HepG2 (cell line): ENCODE data around the gene MPZL3. TPM values are rescaled to one million over a fixed set of nuclear protein-coding genes. Genes with fewer than 3 reads are reported as not detected.
"Not testable (repeated sequence)": the region's sequence is repeated elsewhere in the genome, so short reads cannot be mapped to it uniquely, and the experiment has no call there.

Source experiments
- ATAC-seq: fragments of 200-7000 bp; cut with Tn5 transposase; 3 replicates; pipeline ENCODE4 v1.9.1; 2020; ENCODE audit warnings: mild to moderate bottlenecking, moderate library complexity
- BruUV-seq: library from RNA; stranded (reverse); fragments of 400-500 nt; replicated peaks from 2 replicates; lab custom pipeline; 2021; lab: Mats Ljungman, UMichigan
- CTCF ChIA-PET: fragments of 300-600 bp; formaldehyde crosslinking; extraction: SDS; loops from one replicate; lab custom pipeline; 2021; ENCODE audit warnings: low total read pairs, inconsistent platforms, low intra/inter-chr PET ratio; lab: Yijun Ruan, JAX
- POLR2A ChIA-PET: fragments of 350-600 bp; sonication (Branson Sonifier 250); formaldehyde crosslinking; loops from one replicate; lab custom pipeline; 2020; ENCODE audit warnings: antibody characterized with exemption, inconsistent platforms; lab: Yijun Ruan, JAX
- DNase-seq: peaks from one replicate; pipeline ENCODE4 v3.0.0-alpha.2; 2015; ENCODE audit warnings: low spot score
- FAIRE-seq: peaks from 3 replicates; lab custom pipeline; 2011; peaks lifted over from hg19 to GRCh38; lab: Jason Lieb, UNC
- H2AFZ ChIP-seq: one replicate; pipeline ENCODE4 v1.6.1; 2011; ENCODE audit warnings: low read length, inconsistent platforms
- H3K27ac ChIP-seq: fragments of 300-600 bp; 3 replicates; pipeline ENCODE4 v1.8.0; 2011; ENCODE audit warnings: mixed run types, mild to moderate bottlenecking, mixed read lengths, low read length, inconsistent platforms; ENCODE audit not compliant: insufficient read depth; ENCODE audit errors: extremely low read length
- H3K27me3 ChIP-seq, 2 experiments: fragments of 200-600 bp in 1 of 2; 2 replicates in 1 of 2; 3 replicates in 1 of 2; pipeline versions ENCODE4 v1.6.0 to v1.8.0; 2011; ENCODE audit warnings: low read length in 2 of 2, mild to moderate bottlenecking in 2 of 2, moderate library complexity in 2 of 2, inconsistent platforms in 1 of 2; ENCODE audit not compliant: insufficient read depth in 2 of 2, control insufficient read depth in 1 of 2
- H3K36me3 ChIP-seq, 2 experiments: fragments of 200-600 bp in 1 of 2; replicated peaks in 1 of 2; 2 replicates in 1 of 2; 3 replicates in 1 of 2; pipeline versions ENCODE4 v1.5.1 to v1.8.0; 2011; ENCODE audit warnings: low read length in 2 of 2, inconsistent platforms in 1 of 2; ENCODE audit not compliant: insufficient read depth in 2 of 2, control insufficient read depth in 1 of 2
- H3K4me1 ChIP-seq: 2 replicates; pipeline ENCODE4 v1.5.1; 2012; ENCODE audit warnings: low read length, inconsistent platforms; ENCODE audit not compliant: insufficient read depth
- H3K4me2 ChIP-seq: 2 replicates; pipeline ENCODE4 v1.6.0; 2011; ENCODE audit warnings: low read depth, low read length, inconsistent platforms
- H3K4me3 ChIP-seq, 3 experiments: fragments of 200-600 bp in 1 of 3; sonication (generic), shearing (Covaris generic) in 1 of 3; replicated peaks in 1 of 3; 2 replicates each; pipeline ENCODE4 v1.5.1; 2011 to 2016; ENCODE audit warnings: low read length in 3 of 3, inconsistent platforms in 2 of 3, low read depth in 2 of 3, mild to moderate bottlenecking in 2 of 3, control low read depth in 1 of 3, mixed read lengths in 1 of 3; ENCODE audit not compliant: insufficient read depth in 1 of 3
- H3K79me2 ChIP-seq: one replicate; pipeline ENCODE4 v1.6.1; 2011; ENCODE audit warnings: low read length, inconsistent platforms; ENCODE audit not compliant: insufficient read depth
- H3K9ac ChIP-seq: 2 replicates; pipeline ENCODE4 v1.6.0; 2011; ENCODE audit warnings: mild to moderate bottlenecking, low read depth, low read length, inconsistent platforms; ENCODE audit not compliant: insufficient read depth
- H3K9me3 ChIP-seq: 2 replicates; pipeline ENCODE4 v1.5.1; 2012; ENCODE audit warnings: mild to moderate bottlenecking, low read length
- H4K20me1 ChIP-seq: 2 replicates; pipeline ENCODE4 v1.6.0; 2011; ENCODE audit warnings: inconsistent platforms, mild to moderate bottlenecking, low read length, moderate library complexity; ENCODE audit not compliant: insufficient read depth
- ESRRA ChIP-seq: sonication (generic); formaldehyde crosslinking; IDR thresholded peaks from 2 replicates; pipeline ENCODE4 v1.5.1; 2020; ENCODE audit warnings: mild to moderate bottlenecking, low read depth, missing genetic modification reagents
- HNF4A ChIP-seq: sonication (generic); formaldehyde crosslinking; IDR thresholded peaks from 2 replicates; pipeline ENCODE4 v1.4.0; 2020; ENCODE audit warnings: missing genetic modification reagents
- HNRNPK ChIP-seq: fragments of 200-400 bp; formaldehyde crosslinking; IDR thresholded peaks from 2 replicates; pipeline ENCODE4 v1.6.1; 2018; ENCODE audit warnings: low read length, low read depth, moderate library complexity, mild to moderate bottlenecking; ENCODE audit not compliant: poor library complexity, severe bottlenecking
- MXI1 ChIP-seq: IDR thresholded peaks from 3 replicates; pipeline ENCODE4 v1.6.1; 2012; ENCODE audit warnings: low read depth, low read length, inconsistent platforms, borderline replicate concordance
- NFYC ChIP-seq: IDR thresholded peaks from 2 replicates; pipeline ENCODE4 v1.6.1; 2016; ENCODE audit warnings: missing genetic modification reagents, missing compliant biosample characterization
- PPARG ChIP-seq: conservative IDR thresholded peaks from 2 replicates; pipeline ENCODE4 v1.6.1; 2016; ENCODE audit warnings: missing biosample characterization, missing genetic modification reagents
- RFX3 ChIP-seq: IDR thresholded peaks from 2 replicates; pipeline ENCODE4 v1.6.1; 2016; ENCODE audit warnings: missing biosample characterization, missing genetic modification reagents
- RXRB ChIP-seq: IDR thresholded peaks from 2 replicates; pipeline ENCODE4 v1.6.1; 2016; ENCODE audit warnings: borderline replicate concordance, missing genetic modification reagents, missing compliant biosample characterization
- SATB2 ChIP-seq: sonication (generic); formaldehyde crosslinking; IDR thresholded peaks from 2 replicates; pipeline ENCODE4 v1.5.0; 2020; ENCODE audit warnings: missing genetic modification reagents
- STAG1 ChIP-seq: sonication (generic); formaldehyde crosslinking; IDR thresholded peaks from 2 replicates; pipeline ENCODE4 v1.4.0; 2020; ENCODE audit warnings: missing genetic modification reagents
- THYN1 ChIP-seq: sonication (generic); formaldehyde crosslinking; IDR thresholded peaks from 2 replicates; pipeline ENCODE4 v1.8.1; 2023; ENCODE audit warnings: low read depth, mild to moderate bottlenecking, moderate library complexity, missing genetic modification reagents, borderline replicate concordance
- XBP1 ChIP-seq: sonication (generic); formaldehyde crosslinking; IDR thresholded peaks from 2 replicates; pipeline ENCODE4 v1.5.0; 2020; ENCODE audit warnings: missing genetic modification reagents
- ZKSCAN8 ChIP-seq: IDR thresholded peaks from 2 replicates; pipeline ENCODE4 v1.6.1; 2016; ENCODE audit warnings: borderline replicate concordance, missing genetic modification reagents, missing compliant biosample characterization
- ZNF766 ChIP-seq: sonication (generic); formaldehyde crosslinking; IDR thresholded peaks from 2 replicates; pipeline ENCODE4 v1.5.0; 2020; ENCODE audit warnings: missing genetic modification reagents, borderline replicate concordance
- ZNF816 ChIP-seq: sonication (generic); formaldehyde crosslinking; IDR thresholded peaks from 2 replicates; pipeline ENCODE4 v1.8.0; 2022; ENCODE audit warnings: missing genetic modification reagents, mild to moderate bottlenecking, borderline replicate concordance
- ZNF841 ChIP-seq: sonication (generic); formaldehyde crosslinking; IDR thresholded peaks from 2 replicates; pipeline ENCODE4 v1.8.1; 2023; ENCODE audit warnings: missing genetic modification reagents, borderline replicate concordance
- WGBS: methylation state at CpG from one replicate; pipeline ENCODE4 v1.1.6; 2017; ENCODE audit warnings: low lambda C conversion rate; 5-methylcytosine and 5-hydroxymethylcytosine counted together
- in situ Hi-C: cut with HindIII; loops from 2 replicates; pipeline ENCODE4 v1.10.0; 2017; ENCODE audit warnings: low pct_unique_long_range_greater_than_20kb; ENCODE audit not compliant: extremely low pct_ligation_motif_present
- intact Hi-C: fragments of 100-400 bp; cut with micrococcal nuclease; formaldehyde crosslinking; loops from one replicate; pipeline ENCODE4 v1.10.0; 2022; ENCODE audit not compliant: unreplicated experiment
- polyA plus RNA-seq, 8 experiments: library from polyadenylated mRNA; depleted of rRNA in 3 of 8; stranded (reverse) in 7 of 8; unstranded in 1 of 8; fragments of >200 nt; fragmentation: Illumina TruSeq in 4 of 8; extraction: Trizol in 4 of 8; gene quantifications; 2 replicates each; pipeline versions ENCODE4 v1.2.1 to v1.2.3, GENCODE V29; 2011 to 2016; ENCODE audit warnings: low read depth in 4 of 8, missing spikeins in 1 of 8, mixed read lengths in 1 of 8; ENCODE audit not compliant: insufficient read depth in 1 of 8
- total RNA-seq, 5 experiments: library from RNA; depleted of rRNA; stranded (reverse); fragments of >200 nt; fragmentation: Illumina TruSeq; extraction: Trizol; gene quantifications; 2 replicates each; pipeline ENCODE4 v1.2.3, GENCODE V29; 2016; ENCODE audit warnings: low read depth in 1 of 5
- TF ChIP-seq, protein P1 (sequence below): sonication (generic); formaldehyde crosslinking; IDR thresholded peaks from 2 replicates; pipeline ENCODE4 v1.5.0; 2020; ENCODE audit warnings: missing genetic modification reagents

MPZL3 gene
- total and polyA plus RNA-seq, 2 of the 13 experiments (the other 11 are each of a cell fraction or from before 2014, with no cell fraction given), result 5.3 to 9.3 TPM

DNA sequence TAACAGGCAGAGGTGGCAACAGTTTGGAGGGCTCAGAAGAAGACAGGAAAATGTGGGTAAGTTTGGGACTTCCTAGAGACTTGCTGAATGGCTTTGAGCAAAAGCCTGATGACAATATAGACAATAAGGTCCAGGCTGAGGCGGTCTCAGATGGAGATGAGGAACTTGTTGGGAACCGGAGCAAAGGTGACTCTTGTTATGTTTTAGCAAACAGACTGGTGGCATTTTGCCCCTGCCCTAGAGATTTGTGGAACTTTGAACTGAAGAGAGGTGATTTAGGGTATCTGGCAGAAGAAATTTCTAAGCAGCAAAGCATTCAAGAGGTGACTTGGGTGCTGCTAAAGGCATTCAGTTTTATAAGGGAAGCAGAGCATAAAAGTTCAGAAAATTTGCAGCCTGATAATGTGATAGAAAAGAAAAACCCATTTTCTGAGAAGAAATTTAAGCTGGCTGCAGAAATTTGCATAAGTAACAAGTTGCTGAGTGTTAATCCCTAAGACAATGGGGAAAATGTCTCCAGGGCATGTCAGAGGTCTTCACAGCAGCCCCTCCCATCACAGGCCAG lies 61.1 kb downstream of the MPZL3 start:
- 42% methylated on average over 2 of the region's 2 CpGs for WGBS
- H3K27ac ChIP-seq, FAIRE-seq, BruUV-seq, ATAC-seq, CTCF ChIA-PET, H2AFZ ChIP-seq, H3K9ac ChIP-seq, POLR2A ChIA-PET, H3K4me2 ChIP-seq, intact Hi-C loops, H3K4me3 ChIP-seq, H3K79me2 ChIP-seq, DNase-seq, H3K27me3 ChIP-seq, H4K20me1 ChIP-seq, H3K36me3 ChIP-seq, H3K9me3 ChIP-seq: not testable (repeated sequence)
- in situ Hi-C loops, result loop anchor here (10.0 kb wide), 1 partner anchor 164 kb away; the partner anchor contains the start of gene UBE4A
- TF ChIP-seq ZNF841 (CRISPR knock-in tag), result peak; percentile 99
- 0 out of 2 replicates have a peak, but pooled peaks have one; percentile 36 for TF ChIP-seq RXRB (CRISPR knock-in tag)
- peak; percentile 42 for TF ChIP-seq HNF4A (CRISPR knock-in tag)
- TF ChIP-seq PPARG (CRISPR knock-in tag), result peak; percentile 54; the same call in 1 of the 2 replicates
- peaks cover 58% of the 10 kb centered on the region for H3K4me1 ChIP-seq

DNA sequence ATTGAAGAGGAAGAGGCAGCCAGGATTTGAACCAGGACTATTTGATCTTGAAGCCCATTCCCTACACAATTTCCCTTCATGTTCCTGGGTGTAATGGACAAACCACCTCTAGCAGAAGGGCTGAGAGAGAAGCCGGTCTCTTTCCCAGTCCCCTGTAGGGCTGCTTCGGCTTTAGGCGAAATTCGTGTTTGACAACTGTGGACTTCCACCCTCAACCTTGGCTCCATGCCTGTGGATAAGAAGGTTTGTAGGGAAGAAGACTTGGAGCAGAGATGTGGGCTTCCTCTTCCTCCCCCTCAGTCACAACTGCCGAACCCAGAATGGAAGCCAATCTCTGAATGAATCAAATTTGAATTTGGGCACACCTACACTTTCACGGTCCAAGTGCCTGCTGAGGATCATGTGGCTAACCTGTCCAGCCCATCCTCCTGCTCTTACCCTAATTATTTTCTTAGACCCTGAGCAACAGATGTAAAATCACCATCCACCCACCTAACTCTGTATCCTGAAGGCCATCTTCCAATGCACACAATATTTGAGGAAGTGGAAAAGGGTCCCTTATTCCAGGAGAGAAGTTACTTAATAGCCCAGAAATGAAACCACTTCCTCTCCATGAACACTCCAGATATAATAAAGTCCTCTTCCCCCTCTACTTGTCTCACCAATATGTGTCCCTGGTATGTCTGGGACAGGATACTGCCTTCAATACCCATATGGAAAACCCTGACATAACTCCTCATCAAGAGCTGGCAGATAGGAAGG lies 65.6 kb downstream of the MPZL3 start:
- H4K20me1 ChIP-seq, result no peaks in the 10 kb centered on the region
- POLR2A ChIA-PET, result no interaction called here
- H3K4me1 ChIP-seq, result peaks cover 28% of the 10 kb centered on the region
- H3K27me3 ChIP-seq, result peaks cover 0 to 18% of the 10 kb centered on the region in 2 experiments; a peak in 1 of 5 replicates
- DNase-seq, result no peak
- 6% methylated on average over 6 of the region's 6 CpGs for WGBS
- no peak overlapping the region for H2AFZ ChIP-seq
- no peak overlapping the region for H3K9ac ChIP-seq
- H3K4me2 ChIP-seq, result peak overlapping the region; percentile 32; the same call in 1 of the 2 replicates
- no TSS peak for BruUV-seq
- no peaks in the 10 kb centered on the region; the same call in 1 of the 2 replicates for H3K9me3 ChIP-seq
- intact Hi-C loops, result no loop called here
- FAIRE-seq, result no peak
- H3K4me3 ChIP-seq, result no peak overlapping the region
- peak; percentile 36; the same call in 1 of the 3 replicates for ATAC-seq
- no peaks in the 10 kb centered on the region for H3K79me2 ChIP-seq
- H3K36me3 ChIP-seq, result no peaks in the 10 kb centered on the region
- H3K27ac ChIP-seq, result no peak overlapping the region
- in situ Hi-C loops, result no loop called here
- CTCF ChIA-PET, result no interaction called here
- TF ChIP-seq ZNF816 (CRISPR knock-in tag) (no peak), ESRRA (CRISPR knock-in tag) (no peak), THYN1 (CRISPR knock-in tag) (no peak), RFX3 (CRISPR knock-in tag) (no peak), ZKSCAN8 (CRISPR knock-in tag) (no peak), SATB2 (CRISPR knock-in tag) (no peak), XBP1 (CRISPR knock-in tag) (no peak), MXI1 (no peak), STAG1 (CRISPR knock-in tag) (no peak), ZNF766 (CRISPR knock-in tag) (no peak), NFYC (no peak), HNRNPK (no peak)
- TF ChIP-seq, protein P1, sequence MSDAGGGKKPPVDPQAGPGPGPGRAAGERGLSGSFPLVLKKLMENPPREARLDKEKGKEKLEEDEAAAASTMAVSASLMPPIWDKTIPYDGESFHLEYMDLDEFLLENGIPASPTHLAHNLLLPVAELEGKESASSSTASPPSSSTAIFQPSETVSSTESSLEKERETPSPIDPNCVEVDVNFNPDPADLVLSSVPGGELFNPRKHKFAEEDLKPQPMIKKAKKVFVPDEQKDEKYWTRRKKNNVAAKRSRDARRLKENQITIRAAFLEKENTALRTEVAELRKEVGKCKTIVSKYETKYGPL (CRISPR knock-in tag), result no peak
